ENCODE data around the gene SNTG2. TPM values are rescaled to one million over a fixed set of nuclear protein-coding genes. Genes with fewer than 3 reads are reported as not detected.

SNTG2 gene
- total and polyA plus RNA-seq, 2 donors (not counting 3 experiments of a cell fraction or from before 2014, with no cell fraction given): not detected

GRCh38 chr2:1141079-1141478, 190.4 kb downstream of the SNTG2 start:
- H3K27ac ChIP-seq (ENCODE audit: insufficient read depth, low read depth, low read length): no peak overlapping the region
- FAIRE-seq: no peak
- no peaks in the 10 kb centered on the region for H3K9me1 ChIP-seq (replicated peaks; ENCODE audit: control insufficient read depth, extremely low read depth, insufficient read depth, low read length)
- H4K20me1 ChIP-seq (replicated peaks; ENCODE audit: control insufficient read depth, extremely low read depth, insufficient read depth, low read length): no peaks in the 10 kb centered on the region
- H3K4me3 ChIP-seq (replicated peaks in 1 of 3; ENCODE audit: insufficient read depth in 1 of 3, low read depth in 1 of 3, low read length in 3 of 3): no peak overlapping the region
- ChIA-PET CTCF (no interaction called here), POLR2A (no interaction called here)
- no TSS peak for BruUV-seq (replicated peaks)
- dilution Hi-C loops (cut with MboI; ENCODE audit: extremely low pct_ligation_motif_present, low sequenced_read_pairs): no loop called here
- H3K4me1 ChIP-seq (ENCODE audit: control insufficient read depth, extremely low read depth, insufficient read depth, low read length): no peaks in the 10 kb centered on the region
- no peak for DNase-seq (ENCODE audit: low read depth, low spot score)
- peaks cover 4% of the 10 kb centered on the region for H3K9me3 ChIP-seq (replicated peaks; ENCODE audit: control insufficient read depth, insufficient read depth, low read length)
- no peaks in the 10 kb centered on the region for H3K27me3 ChIP-seq (ENCODE audit: control insufficient read depth in 2 of 2, insufficient read depth in 2 of 2, low read length in 2 of 2)
- H3K4me2 ChIP-seq (ENCODE audit: insufficient read depth, low read length): no peak overlapping the region
- H3K79me2 ChIP-seq (ENCODE audit: control insufficient read depth, insufficient read depth, low read length): no peaks in the 10 kb centered on the region
- intact Hi-C loops (cut with micrococcal nuclease): no loop called here
- TF ChIP-seq EZH2 (IDR thresholded peaks at IDR 0.05; ENCODE audit: borderline replicate concordance, low read depth, low read length, severe bottlenecking): no peak
- TF ChIP-seq POLR2A (IDR thresholded peaks at IDR 0.05; ENCODE audit: low read depth, low read length): no peak
- TF ChIP-seq FOS (IDR thresholded peaks at IDR 0.05; ENCODE audit: borderline replicate concordance, insufficient read depth, low read length): no peak
- no peak for TF ChIP-seq MAX (IDR thresholded peaks at IDR 0.05; ENCODE audit: insufficient read depth, insufficient read length)
- TF ChIP-seq MYC (IDR thresholded peaks at IDR 0.05; ENCODE audit: low read depth, low read length): no peak
- TF ChIP-seq JUN (IDR thresholded peaks at IDR 0.05; ENCODE audit: borderline replicate concordance, insufficient read depth, insufficient read length, low read depth): no peak
- no peak for TF ChIP-seq GATA2 (IDR thresholded peaks at IDR 0.05; ENCODE audit: insufficient read depth, insufficient read length, low read depth, low read length)
- TF ChIP-seq CTCF (IDR thresholded peaks at IDR 0.05; ENCODE audit: extremely low read depth in 1 of 2, insufficient read depth in 1 of 2, low read depth in 1 of 2, low read length in 2 of 2): no peak
- TF ChIP-seq POLR2AphosphoS5 (IDR thresholded peaks at IDR 0.05; ENCODE audit: insufficient read depth, low read depth, low read length): no peak
- H2AFZ ChIP-seq (ENCODE audit: low read depth, low read length): no peak overlapping the region
- no peaks in the 10 kb centered on the region for H3K36me3 ChIP-seq (ENCODE audit: control insufficient read depth in 2 of 2, extremely low read depth in 1 of 2, insufficient read depth in 2 of 2, low read length in 2 of 2)
- H3K9ac ChIP-seq (replicated peaks; ENCODE audit: extremely low read depth, insufficient read depth, low read length): no peak overlapping the region
